Hematopoietic multipotent progenitor cell treated with erythropoietin and hydrocortisone succinate and interleukin-3 and kit ligand, for 8 days (in vitro differentiated cells): Measurements from ENCODE around the gene DPT.

Experiments used
- DNase-seq: peaks from one replicate; pipeline ENCODE4 v3.0.0-alpha.2; 2015

Gene DPT

DNA sequence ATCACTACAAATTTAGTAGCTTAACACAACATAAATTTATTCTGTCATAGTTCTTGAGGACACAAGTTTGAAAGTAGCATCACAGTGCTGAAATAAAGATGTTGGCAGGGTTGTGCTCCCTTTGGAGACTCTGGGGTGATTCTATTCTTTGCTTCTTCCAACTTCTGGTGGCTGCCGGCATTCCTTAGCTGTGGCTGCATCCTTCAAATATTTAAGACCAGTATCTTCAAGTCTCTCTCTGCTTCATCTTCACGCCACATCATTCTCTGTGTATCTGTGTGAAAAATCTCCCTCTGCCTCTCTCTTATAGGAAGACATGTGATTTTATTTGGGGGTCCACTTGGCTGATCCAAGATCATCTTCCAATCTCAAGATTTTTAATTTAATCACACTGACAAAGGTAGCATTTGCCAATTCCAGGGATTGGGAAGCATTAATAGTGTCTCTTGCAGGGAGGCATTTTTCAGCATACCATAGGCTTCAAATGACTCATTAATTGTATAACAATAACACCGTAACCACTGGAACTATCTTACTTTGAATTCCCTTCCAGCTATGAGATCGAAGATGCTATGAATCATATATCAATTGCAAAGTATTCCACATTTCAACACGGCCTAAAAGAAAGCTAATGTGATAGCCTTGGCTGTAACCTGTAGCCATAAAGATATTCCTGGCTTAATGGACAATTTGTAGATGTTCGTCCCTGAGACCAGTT lies 74.6 kb downstream of the DPT start:
- no peak for DNase-seq

DNA sequence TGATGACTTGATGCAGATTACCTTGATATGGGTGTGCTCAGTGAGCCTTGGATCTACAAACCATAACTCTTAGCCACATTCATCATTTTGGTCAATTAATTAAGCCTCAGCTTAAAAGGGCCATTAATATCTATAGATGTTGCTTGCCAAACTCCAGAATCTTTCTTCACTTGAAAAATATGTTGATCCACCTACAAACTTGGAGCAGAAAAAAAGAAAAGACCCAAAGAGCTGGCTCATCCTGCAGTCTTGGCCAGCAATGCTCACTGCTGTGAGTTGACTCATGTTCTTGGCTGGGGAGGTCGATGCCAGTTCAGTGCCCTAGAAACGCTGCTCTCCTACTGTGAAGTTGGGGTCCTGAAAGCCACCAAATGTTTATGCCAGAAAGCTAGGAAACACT lies 75.4 kb downstream of the DPT start:
- no peak for DNase-seq

DNA sequence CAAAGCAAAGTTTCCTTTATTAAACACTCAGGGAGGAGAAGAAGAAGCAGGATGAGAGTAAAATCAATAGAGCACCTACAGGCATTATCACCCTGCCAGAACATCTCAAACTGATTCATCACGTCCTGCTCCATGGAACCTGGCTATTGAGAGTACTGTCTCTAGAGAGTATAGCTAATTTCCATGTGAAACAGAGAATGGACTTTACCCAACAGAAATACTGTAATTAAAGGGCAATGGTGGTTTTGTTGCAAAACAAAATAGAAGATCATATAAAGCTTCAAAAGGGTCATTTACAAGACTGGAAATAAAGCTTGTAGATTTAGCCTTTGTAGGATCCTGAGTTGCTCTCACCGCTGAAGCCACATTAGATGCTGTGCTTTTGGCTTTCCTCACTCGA lies 83.3 kb downstream of the DPT start:
- DNase-seq: no peak
